MCF 10A (cell line): ENCODE results near the gene UQCRHL. TPM values are rescaled to one million over a fixed set of nuclear protein-coding genes. Genes with fewer than 3 reads are reported as not detected.

Experiments used
- BruUV-seq: library from RNA; stranded (reverse); fragments of 400-500 nt; replicated peaks from 2 replicates; lab custom pipeline; 2021; lab: Mats Ljungman, UMichigan
- CTCF ChIA-PET: fragments of 300-600 bp; sonication (Branson Sonifier 250); formaldehyde crosslinking; extraction: SDS; loops from one replicate; lab custom pipeline; 2021; ENCODE audit warnings: antibody characterized with exemption, inconsistent platforms; lab: Yijun Ruan, JAX
- POLR2A ChIA-PET: fragments of 300-600, 350-650 bp; sonication (Branson Sonifier 250); formaldehyde crosslinking; extraction: SDS; loops from one replicate; lab custom pipeline; 2020; ENCODE audit warnings: antibody characterized with exemption, inconsistent platforms; lab: Yijun Ruan, JAX
- DNase-seq: peaks from one replicate; pipeline ENCODE4 v3.0.0-alpha.2; 2018; ENCODE audit not compliant: unreplicated experiment
- H3K27ac Mint-ChIP-seq: one replicate; pipeline ENCODE4 v1.8.0; 2022; ENCODE audit warnings: mild to moderate bottlenecking, low read depth, mixed read lengths; ENCODE audit not compliant: unreplicated experiment
- H3K27me3 Mint-ChIP-seq: one replicate; pipeline ENCODE4 v1.8.0; 2022; ENCODE audit warnings: mixed read lengths; ENCODE audit not compliant: insufficient read depth, unreplicated experiment
- H3K36me3 Mint-ChIP-seq: one replicate; pipeline ENCODE4 v1.8.0; 2022; ENCODE audit warnings: mild to moderate bottlenecking, moderate library complexity, mixed read lengths; ENCODE audit not compliant: insufficient read depth, unreplicated experiment
- H3K4me1 Mint-ChIP-seq: one replicate; pipeline ENCODE4 v1.8.0; 2022; ENCODE audit warnings: mixed read lengths; ENCODE audit not compliant: insufficient read depth, unreplicated experiment
- H3K4me3 Mint-ChIP-seq: one replicate; pipeline ENCODE4 v1.8.0; 2022; ENCODE audit warnings: mild to moderate bottlenecking, moderate library complexity, mixed read lengths; ENCODE audit not compliant: unreplicated experiment
- H3K9me3 Mint-ChIP-seq: one replicate; pipeline ENCODE4 v1.8.0; 2022; ENCODE audit warnings: mixed read lengths; ENCODE audit not compliant: unreplicated experiment
- CTCF ChIP-seq: fragments of 200-600 bp; IDR thresholded peaks from one replicate; pipeline ENCODE4 v1.8.0; 2022; ENCODE audit warnings: antibody characterized with exemption, mild to moderate bottlenecking; ENCODE audit not compliant: unreplicated experiment
- intact Hi-C: fragments of 100-400 bp; cut with micrococcal nuclease; formaldehyde crosslinking; loops from 2 replicates; pipeline ENCODE4 v1.14.1; 2022
- total RNA-seq: library from RNA; stranded (reverse); gene quantifications from 2 replicates; pipeline ENCODE4 v1.2.3, GENCODE V29; 2022

The UQCRHL gene
- total RNA-seq, 1 experiment from 2014 or later, result 1.1 TPM

GRCh38 chr1:15799004-15799867 is 8.2 kb downstream of the UQCRHL start:
- Mint-ChIP-seq H3K27me3 (no peaks in the 10 kb centered on the region), H3K9me3 (no peaks in the 10 kb centered on the region), H3K4me1 (peaks cover 65% of the 10 kb centered on the region), H3K36me3 (peaks cover 7% of the 10 kb centered on the region), H3K27ac (peak overlapping the region; percentile 91), H3K4me3 (peak overlapping the region; percentile 63)
- ChIA-PET CTCF (interaction anchor here (0.7 to 1.6 kb wide), 3 partner anchors 16 to 48 kb away, joined by 3 to 8 read pairs (median 6); partner anchors contain the start of gene SPEN), POLR2A (interaction anchor here (0.5 to 7.0 kb wide), 31 partner anchors 9 to 188 kb away, joined by 3 to 88 read pairs (median 4); partner anchors contain the start of genes DDI2, FBLIM1, SPEN and UQCRHL)
- peak; percentile 98 for DNase-seq
- intact Hi-C loops, result loop anchor here (5.0 kb wide), 1 partner anchor 48 kb away; the partner anchor contains the start of gene SPEN
- BruUV-seq, result TSS peak; percentile 27
- no peak for TF ChIP-seq CTCF

GRCh38 chr1:15797614-15798390 is 9.6 kb downstream of the UQCRHL start:
- POLR2A ChIA-PET, result interaction anchor here (1.2 to 7.0 kb wide), 7 partner anchors 10 to 151 kb away, joined by 3 to 64 read pairs (median 6); no protein-coding TSS in a partner anchor
- TF ChIP-seq CTCF, result no peak
- DNase-seq, result peak; percentile 84

GRCh38 chr1:15796086-15796462 is 11.4 kb downstream of the UQCRHL start:
- Mint-ChIP-seq H3K36me3 (peaks cover 13% of the 10 kb centered on the region), H3K9me3 (no peaks in the 10 kb centered on the region), H3K27me3 (no peaks in the 10 kb centered on the region), H3K27ac (peak overlapping the region; percentile 93), H3K4me3 (peak overlapping the region; percentile 32), H3K4me1 (peaks cover 61% of the 10 kb centered on the region)
- no peak for DNase-seq
- CTCF ChIA-PET, result interaction anchor here (0.7 to 2.0 kb wide), 9 partner anchors 20 to 202 kb away, joined by 3 to 25 read pairs (median 3); no protein-coding TSS in a partner anchor
- TF ChIP-seq CTCF, result no peak
- POLR2A ChIA-PET, result interaction anchor here (0.6 to 7.0 kb wide), 14 partner anchors 8 to 211 kb away, joined by 3 to 64 read pairs (median 6); partner anchors contain the start of gene SPEN
- no TSS peak for BruUV-seq
- intact Hi-C loops, result loop anchor here (5.0 kb wide), 1 partner anchor 51 kb away; the partner anchor contains the start of gene SPEN

More at GRCh38 chr1:15797614-15798390, 9.6 kb downstream of the UQCRHL start:
- intact Hi-C loops, result loop anchor here (5.0 kb wide), 1 partner anchor 49 kb away; the partner anchor contains the start of gene SPEN
- Mint-ChIP-seq H3K4me3 (peak overlapping the region; percentile 61), H3K27ac (peak overlapping the region; percentile 93), H3K4me1 (peaks cover 68% of the 10 kb centered on the region), H3K27me3 (no peaks in the 10 kb centered on the region), H3K36me3 (peaks cover 7% of the 10 kb centered on the region), H3K9me3 (no peaks in the 10 kb centered on the region)
- CTCF ChIA-PET, result interaction anchor here (0.7 to 1.3 kb wide), 2 partner anchors 27 to 210 kb away, joined by 3 read pairs; no protein-coding TSS in a partner anchor
- BruUV-seq, result no TSS peak
